ENCODE results near the gene PFKFB3.
"Not testable (repeated sequence)": the region's sequence is repeated elsewhere in the genome, so short reads cannot be mapped to it uniquely, and the experiment has no call there.

Gene PFKFB3

GRCh38 chr10:6221971-6222751 is 19.4 kb downstream of the PFKFB3 start:
- no peak for DNase-seq

GRCh38 chr10:6222755-6223154 is 20.0 kb downstream of the PFKFB3 start:
- no peak for DNase-seq

DNA sequence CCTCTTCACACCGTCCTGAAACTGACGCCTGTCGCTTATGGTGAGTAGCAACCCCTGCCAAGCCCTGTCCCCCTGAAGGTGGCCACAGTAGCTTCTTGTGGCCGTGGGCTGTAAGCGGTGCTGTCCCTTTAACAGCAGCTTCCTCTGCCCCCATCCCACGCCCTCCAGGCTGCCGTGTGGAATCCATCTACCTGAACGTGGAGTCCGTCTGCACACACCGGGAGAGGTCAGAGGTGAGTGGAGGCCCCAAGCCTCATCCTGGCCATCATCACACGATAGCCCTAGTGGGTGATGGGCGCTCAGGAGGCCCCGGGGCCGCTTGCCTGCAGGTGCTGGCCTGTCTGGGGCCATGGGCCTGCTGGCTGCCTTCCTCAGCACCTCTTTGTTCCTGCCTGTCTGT is 21.2 kb downstream of the PFKFB3 start:
- DNase-seq, result no peak

DNA sequence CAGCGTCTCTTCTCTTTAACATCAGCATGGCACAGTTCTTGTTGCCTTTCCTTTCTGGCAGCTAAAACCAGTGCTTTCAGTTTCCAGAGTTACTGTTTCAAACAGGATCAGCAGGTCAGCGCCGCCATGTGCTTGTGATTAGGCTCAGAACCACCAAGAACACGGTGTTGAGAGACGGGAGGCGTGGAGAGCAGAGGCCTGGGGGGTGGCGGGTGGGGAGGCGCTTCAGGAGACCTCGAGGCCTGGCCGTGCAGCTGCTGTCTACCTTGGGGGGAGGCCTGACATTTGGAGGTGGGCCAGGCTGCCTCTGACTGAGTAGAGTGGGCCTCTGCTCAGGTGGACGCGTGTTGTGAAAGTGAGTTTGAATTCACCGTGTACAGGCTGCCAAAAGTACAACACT is 22.0 kb downstream of the PFKFB3 start:
- DNase-seq, result no peak

GRCh38 chr10:6225263-6225814 is 22.6 kb downstream of the PFKFB3 start:
- no peak for DNase-seq

DNA sequence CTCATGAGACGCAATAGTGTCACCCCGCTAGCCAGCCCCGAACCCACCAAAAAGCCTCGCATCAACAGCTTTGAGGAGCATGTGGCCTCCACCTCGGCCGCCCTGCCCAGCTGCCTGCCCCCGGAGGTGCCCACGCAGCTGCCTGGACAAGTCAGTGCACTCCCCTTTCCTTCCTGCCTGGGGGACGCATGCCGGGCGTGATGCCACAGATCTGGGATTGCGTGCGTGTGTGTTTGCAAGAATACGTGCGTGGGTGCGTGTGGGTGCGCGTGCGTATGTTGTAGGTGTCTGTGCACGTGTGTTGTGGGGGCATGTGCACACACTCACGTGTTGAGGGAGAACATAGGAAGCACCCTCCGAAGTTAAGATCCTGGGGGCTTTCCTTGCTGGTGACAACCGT is 23.5 kb downstream of the PFKFB3 start:
- no peak for DNase-seq

DNA sequence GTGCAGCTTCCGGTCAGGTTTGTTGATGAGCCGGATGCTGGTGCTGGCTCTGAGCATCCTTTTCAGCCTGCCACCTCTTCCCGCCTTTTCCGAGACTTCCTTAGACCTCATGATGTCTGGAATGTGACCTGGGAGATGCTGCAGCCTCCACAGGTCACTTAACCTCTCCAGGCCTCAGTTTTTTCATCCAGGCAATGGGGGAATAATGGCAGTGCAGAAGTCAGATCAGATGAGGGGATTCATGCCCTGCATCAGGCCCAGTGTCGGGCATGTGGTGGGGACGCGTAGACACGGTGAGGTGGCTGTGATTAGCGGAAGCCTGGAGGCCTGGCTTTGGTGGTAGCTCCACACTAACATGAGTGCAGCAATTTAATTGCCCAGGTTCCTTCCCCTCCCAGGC is 24.6 kb downstream of the PFKFB3 start:
- DNase-seq, result no peak

- DNase-seq, result no peak
Observed at GRCh38 chr10:6228010-6228511, 25.3 kb downstream of the PFKFB3 start.

- no peak for DNase-seq
Observed at GRCh38 chr10:6228647-6229046, 25.9 kb downstream of the PFKFB3 start.

- DNase-seq, result no peak
Observed at GRCh38 chr10:6229290-6229689, 26.6 kb downstream of the PFKFB3 start.

- DNase-seq, result no peak
Observed at GRCh38 chr10:6229746-6230145, 27.0 kb downstream of the PFKFB3 start.

GRCh38 chr10:6230315-6230714 is 27.6 kb downstream of the PFKFB3 start:
- no peak for DNase-seq

GRCh38 chr10:6231146-6231545 is 28.4 kb downstream of the PFKFB3 start:
- no peak for DNase-seq

DNA sequence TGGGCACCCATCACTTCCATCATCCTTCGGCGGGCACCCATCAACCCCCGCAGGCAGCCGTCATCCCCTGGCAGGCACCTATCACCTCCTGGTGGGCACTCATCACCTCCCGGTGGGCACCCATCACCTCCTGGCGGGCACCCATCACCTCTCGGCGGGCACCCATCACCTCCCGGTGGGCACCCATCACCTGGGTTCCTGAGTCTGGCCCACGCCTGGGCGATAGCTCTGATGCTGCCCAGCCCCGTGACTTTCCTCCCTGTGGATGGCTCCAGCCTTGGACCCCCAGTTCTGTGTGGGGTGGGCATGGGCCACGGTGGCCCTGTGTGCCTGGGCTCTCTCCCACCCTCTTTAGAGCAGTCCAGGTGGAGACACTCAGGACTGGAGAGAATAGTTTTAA is 29.0 kb downstream of the PFKFB3 start:
- no peak for DNase-seq

GRCh38 chr10:6232225-6232807 is 29.6 kb downstream of the PFKFB3 start:
- DNase-seq, result no peak

DNA sequence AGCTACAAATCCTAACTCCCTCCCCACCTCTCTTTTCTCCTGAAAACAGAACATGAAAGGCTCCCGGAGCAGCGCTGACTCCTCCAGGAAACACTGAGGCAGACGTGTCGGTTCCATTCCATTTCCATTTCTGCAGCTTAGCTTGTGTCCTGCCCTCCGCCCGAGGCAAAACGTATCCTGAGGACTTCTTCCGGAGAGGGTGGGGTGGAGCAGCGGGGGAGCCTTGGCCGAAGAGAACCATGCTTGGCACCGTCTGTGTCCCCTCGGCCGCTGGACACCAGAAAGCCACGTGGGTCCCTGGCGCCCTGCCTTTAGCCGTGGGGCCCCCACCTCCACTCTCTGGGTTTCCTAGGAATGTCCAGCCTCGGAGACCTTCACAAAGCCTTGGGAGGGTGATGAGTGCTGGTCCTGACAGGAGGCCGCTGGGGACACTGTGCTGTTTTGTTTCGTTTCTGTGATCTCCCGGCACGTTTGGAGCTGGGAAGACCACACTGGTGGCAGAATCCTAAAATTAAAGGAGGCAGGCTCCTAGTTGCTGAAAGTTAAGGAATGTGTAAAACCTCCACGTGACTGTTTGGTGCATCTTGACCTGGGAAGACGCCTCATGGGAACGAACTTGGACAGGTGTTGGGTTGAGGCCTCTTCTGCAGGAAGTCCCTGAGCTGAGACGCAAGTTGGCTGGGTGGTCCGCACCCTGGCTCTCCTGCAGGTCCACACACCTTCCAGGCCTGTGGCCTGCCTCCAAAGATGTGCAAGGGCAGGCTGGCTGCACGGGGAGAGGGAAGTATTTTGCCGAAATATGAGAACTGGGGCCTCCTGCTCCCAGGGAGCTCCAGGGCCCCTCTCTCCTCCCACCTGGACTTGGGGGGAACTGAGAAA is 30.4 kb downstream of the PFKFB3 start:
- DNase-seq, result no peak

DNA sequence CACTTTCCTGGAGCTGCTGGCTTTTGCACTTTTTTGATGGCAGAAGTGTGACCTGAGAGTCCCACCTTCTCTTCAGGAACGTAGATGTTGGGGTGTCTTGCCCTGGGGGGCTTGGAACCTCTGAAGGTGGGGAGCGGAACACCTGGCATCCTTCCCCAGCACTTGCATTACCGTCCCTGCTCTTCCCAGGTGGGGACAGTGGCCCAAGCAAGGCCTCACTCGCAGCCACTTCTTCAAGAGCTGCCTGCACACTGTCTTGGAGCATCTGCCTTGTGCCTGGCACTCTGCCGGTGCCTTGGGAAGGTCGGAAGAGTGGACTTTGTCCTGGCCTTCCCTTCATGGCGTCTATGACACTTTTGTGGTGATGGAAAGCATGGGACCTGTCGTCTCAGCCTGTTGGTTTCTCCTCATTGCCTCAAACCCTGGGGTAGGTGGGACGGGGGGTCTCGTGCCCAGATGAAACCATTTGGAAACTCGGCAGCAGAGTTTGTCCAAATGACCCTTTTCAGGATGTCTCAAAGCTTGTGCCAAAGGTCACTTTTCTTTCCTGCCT is 31.1 kb downstream of the PFKFB3 start:
- no peak for DNase-seq

DNA sequence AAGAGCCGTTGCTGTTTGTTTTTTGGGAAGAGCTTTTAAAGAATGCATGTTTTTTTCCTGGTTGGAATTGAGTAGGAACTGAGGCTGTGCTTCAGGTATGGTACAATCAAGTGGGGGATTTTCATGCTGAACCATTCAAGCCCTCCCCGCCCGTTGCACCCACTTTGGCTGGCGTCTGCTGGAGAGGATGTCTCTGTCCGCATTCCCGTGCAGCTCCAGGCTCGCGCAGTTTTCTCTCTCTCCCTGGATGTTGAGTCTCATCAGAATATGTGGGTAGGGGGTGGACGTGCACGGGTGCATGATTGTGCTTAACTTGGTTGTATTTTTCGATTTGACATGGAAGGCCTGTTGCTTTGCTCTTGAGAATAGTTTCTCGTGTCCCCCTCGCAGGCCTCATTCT is 31.6 kb downstream of the PFKFB3 start:
- no peak for DNase-seq

DNA sequence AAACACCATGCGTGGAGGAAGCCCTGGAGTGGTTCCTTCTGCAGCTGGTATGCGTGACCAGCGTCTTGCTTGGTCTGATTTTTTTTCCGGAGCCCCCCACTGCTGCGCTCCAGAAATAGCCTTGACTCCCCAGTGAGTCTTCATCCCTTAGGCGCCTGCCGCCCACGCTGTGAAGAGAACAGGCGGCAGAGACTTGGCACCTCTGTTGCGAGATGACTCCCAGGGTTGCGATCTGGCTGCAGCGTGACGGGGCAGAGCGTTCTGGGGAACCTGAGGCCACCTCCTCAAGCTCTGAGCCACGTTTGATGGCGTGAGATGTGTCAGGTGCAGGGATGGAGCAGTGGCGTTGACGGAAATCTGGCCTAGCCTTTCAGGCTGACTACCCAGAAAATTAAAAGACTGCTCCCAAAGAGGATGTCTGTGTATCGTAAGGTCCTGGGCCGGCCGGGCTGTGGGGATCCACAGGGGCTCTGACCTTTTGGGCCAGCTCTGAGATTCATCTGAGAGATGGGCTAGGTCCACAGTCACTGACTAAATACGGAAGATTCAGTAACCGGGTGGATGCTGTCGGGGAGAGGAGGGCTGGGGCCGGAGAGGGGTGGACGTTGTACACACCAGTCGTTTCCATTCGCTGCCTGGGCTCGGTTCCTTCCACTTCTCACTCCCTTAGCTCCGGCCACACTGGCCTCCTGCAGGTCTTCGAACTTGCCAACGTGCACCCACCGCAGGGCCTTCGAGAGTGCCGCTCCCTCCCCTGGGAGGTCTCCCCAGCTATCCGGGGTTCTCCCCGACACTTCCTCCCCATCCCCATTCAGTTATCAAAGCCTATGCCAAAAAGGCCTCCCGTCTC is 33.8 kb downstream of the PFKFB3 start:
- DNase-seq, result no peak

- DNase-seq, result no peak
Observed at GRCh38 chr10:6237199-6237530, 34.4 kb downstream of the PFKFB3 start.

DNA sequence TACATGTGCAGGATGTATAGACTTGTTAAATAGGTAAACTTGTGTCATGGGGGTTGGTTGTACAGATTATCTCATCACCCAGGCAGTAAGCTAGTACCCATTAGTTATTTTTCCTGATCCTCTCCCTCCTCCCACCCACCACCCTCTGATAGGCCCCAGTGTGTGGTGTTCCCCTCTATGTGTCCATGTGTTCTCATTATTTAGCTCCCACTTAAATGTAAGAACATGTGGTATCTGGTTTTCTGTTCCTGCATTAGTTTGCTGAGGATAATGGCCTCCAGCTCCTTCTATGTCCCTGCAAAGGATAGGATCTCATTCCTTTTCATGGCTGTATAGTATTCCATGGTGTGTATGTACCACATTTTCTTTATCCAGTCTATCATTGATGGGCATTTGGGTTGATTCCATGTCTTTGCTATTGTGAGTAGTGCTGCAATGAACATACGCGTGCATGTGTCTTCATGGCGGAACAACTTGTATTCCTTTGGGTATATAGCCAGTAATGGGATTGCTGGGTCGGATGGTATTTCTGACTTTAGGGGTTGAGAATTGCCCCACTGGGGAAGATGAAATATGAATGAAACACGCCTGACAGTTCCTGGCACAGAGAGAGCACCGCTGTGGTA is 36.0 kb downstream of the PFKFB3 start:
- not testable (repeated sequence) for DNase-seq

Data from NCI-H2081 treated with DMSO at 0.1 percent for 48 hours (cell line).